KMS-11 (cell line): ENCODE measurements around the gene FNDC10.
"Not testable (repeated sequence)": the region's sequence is repeated elsewhere in the genome, so short reads cannot be mapped to it uniquely, and the experiment has no call there.

Source experiments
- H2AFZ ChIP-seq: fragments of 200-600 bp; sonication (generic); 2 replicates; pipeline ENCODE4 v1.6.1; 2016; ENCODE audit warnings: antibody characterized with exemption, mixed run types, low read depth
- H3K27ac ChIP-seq: fragments of 200-600 bp; sonication (generic); 2 replicates; pipeline ENCODE4 v1.6.1; 2016; ENCODE audit warnings: mild to moderate bottlenecking, mixed run types
- H3K27me3 ChIP-seq: fragments of 200-600 bp; sonication (generic); 2 replicates; pipeline ENCODE4 v1.6.1; 2017; ENCODE audit warnings: mild to moderate bottlenecking, low read depth, mixed run types, moderate library complexity; ENCODE audit not compliant: insufficient read depth
- H3K36me3 ChIP-seq: fragments of 200-600 bp; sonication (generic); 2 replicates; pipeline ENCODE4 v1.6.1; 2017; ENCODE audit warnings: mild to moderate bottlenecking, mixed run types; ENCODE audit not compliant: insufficient read depth
- H3K4me1 ChIP-seq: fragments of 200-600 bp; sonication (generic); 2 replicates; pipeline ENCODE4 v1.6.1; 2016; ENCODE audit warnings: mild to moderate bottlenecking, low read depth, mixed run types; ENCODE audit not compliant: poor library complexity, severe bottlenecking
- H3K4me2 ChIP-seq: fragments of 200-600 bp; sonication (generic); 2 replicates; pipeline ENCODE4 v1.7.0; 2016; ENCODE audit warnings: mild to moderate bottlenecking, mixed run types
- H3K4me3 ChIP-seq: fragments of 200-600 bp; sonication (generic); IDR thresholded peaks from 2 replicates; pipeline ENCODE4 v1.6.1; 2017; ENCODE audit warnings: low read depth, low read length, mixed read lengths; ENCODE audit not compliant: insufficient read depth
- H3K79me2 ChIP-seq: fragments of 200-600 bp; sonication (generic); 2 replicates; pipeline ENCODE4 v1.6.1; 2016; ENCODE audit warnings: low read depth, mixed run types; ENCODE audit not compliant: insufficient read depth
- H3K9ac ChIP-seq: fragments of 200-600 bp; sonication (generic); 2 replicates; pipeline ENCODE4 v1.6.1; 2016; ENCODE audit warnings: mild to moderate bottlenecking, mixed run types
- H4K20me1 ChIP-seq: fragments of 200-600 bp; sonication (generic); 2 replicates; pipeline ENCODE4 v1.6.1; 2016; ENCODE audit warnings: mild to moderate bottlenecking, mixed run types; ENCODE audit not compliant: insufficient read depth
- TF ChIP-seq, protein P1 (sequence below): fragments of 200-600 bp; sonication (generic); conservative IDR thresholded peaks from 2 replicates; pipeline ENCODE4 v1.6.1; 2017; ENCODE audit warnings: low read depth, mild to moderate bottlenecking, antibody characterized with exemption, low read length, moderate library complexity, mixed read lengths

FNDC10 gene

DNA sequence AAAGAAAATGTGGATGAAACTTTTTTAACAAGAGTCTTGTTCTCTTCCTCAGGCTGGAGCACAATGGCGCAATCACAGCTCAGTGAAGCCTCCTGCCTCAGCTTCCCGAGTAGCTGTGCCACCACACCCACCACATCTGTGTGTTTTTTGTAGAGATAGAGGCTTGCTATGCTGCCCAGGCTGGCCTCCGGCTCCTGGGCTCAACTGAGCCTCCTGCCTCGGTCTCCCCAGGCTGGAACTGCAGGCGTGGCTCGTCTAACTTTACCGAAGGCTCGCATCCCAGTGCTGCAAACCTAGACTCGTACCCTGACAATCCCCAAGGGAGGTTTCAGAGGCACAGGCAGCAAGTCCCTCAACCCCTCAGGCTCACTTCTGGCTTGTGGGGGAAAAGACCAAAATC, 39.8 kb downstream of the FNDC10 start:
- Histone ChIP-seq H4K20me1 (0 out of 2 replicates have a peak, but pooled peaks cover 6% of the 10 kb centered on the region), H2AFZ (no peak overlapping the region), H3K4me3 (no peak overlapping the region), H3K27me3 (no peaks in the 10 kb centered on the region), H3K9ac (no peak overlapping the region), H3K79me2 (peaks cover 33% of the 10 kb centered on the region; the same call in 1 of the 2 replicates), H3K4me2 (no peak overlapping the region), H3K4me1 (no peaks in the 10 kb centered on the region), H3K36me3 (peaks cover 6% of the 10 kb centered on the region; the same call in 1 of the 2 replicates), H3K27ac (no peak overlapping the region)
- TF ChIP-seq, protein P1, sequence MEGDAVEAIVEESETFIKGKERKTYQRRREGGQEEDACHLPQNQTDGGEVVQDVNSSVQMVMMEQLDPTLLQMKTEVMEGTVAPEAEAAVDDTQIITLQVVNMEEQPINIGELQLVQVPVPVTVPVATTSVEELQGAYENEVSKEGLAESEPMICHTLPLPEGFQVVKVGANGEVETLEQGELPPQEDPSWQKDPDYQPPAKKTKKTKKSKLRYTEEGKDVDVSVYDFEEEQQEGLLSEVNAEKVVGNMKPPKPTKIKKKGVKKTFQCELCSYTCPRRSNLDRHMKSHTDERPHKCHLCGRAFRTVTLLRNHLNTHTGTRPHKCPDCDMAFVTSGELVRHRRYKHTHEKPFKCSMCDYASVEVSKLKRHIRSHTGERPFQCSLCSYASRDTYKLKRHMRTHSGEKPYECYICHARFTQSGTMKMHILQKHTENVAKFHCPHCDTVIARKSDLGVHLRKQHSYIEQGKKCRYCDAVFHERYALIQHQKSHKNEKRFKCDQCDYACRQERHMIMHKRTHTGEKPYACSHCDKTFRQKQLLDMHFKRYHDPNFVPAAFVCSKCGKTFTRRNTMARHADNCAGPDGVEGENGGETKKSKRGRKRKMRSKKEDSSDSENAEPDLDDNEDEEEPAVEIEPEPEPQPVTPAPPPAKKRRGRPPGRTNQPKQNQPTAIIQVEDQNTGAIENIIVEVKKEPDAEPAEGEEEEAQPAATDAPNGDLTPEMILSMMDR: no peak

DNA sequence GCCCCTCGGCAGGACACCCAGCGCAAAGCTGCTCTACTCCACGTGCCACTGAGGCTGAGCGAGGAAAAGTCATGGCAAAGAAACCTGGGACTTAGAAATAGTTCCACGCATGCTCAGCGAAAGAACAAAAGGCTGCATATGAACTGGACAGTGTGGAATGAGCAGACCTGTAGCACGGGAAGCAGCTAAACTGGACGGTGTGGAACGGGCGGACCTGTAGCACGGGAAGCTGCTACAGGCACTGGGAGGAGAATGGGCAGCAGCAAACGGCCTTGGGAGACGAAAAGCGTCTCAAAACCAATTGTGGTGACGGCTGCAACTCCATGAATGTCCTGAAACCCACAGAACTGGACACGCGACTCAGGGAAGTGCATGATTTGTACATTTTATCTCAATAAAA, 40.9 kb downstream of the FNDC10 start:
- Histone ChIP-seq H3K4me1 (no peaks in the 10 kb centered on the region), H3K9ac (no peak overlapping the region), H3K4me2 (no peak overlapping the region), H3K36me3 (no peaks in the 10 kb centered on the region; the same call in 1 of the 2 replicates), H2AFZ (no peak overlapping the region), H3K27me3 (no peaks in the 10 kb centered on the region), H3K4me3 (no peak overlapping the region), H3K79me2 (peaks cover 22% of the 10 kb centered on the region; the same call in 1 of the 2 replicates), H3K27ac (no peak overlapping the region), H4K20me1 (no peaks in the 10 kb centered on the region)
- TF ChIP-seq, protein P1: no peak

DNA sequence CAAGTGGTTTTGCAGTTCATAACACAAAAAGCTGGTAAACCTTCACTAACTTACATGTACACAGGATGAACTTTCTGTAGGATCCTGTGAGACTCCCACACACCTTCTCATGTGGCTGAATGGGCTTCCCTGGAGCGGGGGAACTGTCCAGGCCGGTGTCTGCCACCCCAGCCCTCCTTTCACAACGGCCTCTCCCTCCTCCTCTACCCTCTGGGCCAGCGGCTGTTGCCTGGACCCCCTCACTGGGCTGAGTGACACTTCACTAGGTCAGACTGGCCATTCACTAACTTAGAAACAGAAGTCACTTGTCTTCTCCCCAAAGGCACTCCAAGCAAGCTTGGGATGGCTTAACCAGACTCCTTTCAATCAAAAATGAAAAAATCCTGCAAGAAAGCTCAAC, 41.3 kb downstream of the FNDC10 start:
- Histone ChIP-seq H4K20me1 (no peaks in the 10 kb centered on the region), H3K27me3 (no peaks in the 10 kb centered on the region), H3K36me3 (no peaks in the 10 kb centered on the region; the same call in 1 of the 2 replicates), H3K9ac (no peak overlapping the region), H3K4me2 (no peak overlapping the region), H3K4me3 (no peak overlapping the region), H3K27ac (no peak overlapping the region), H2AFZ (no peak overlapping the region), H3K4me1 (no peaks in the 10 kb centered on the region), H3K79me2 (peaks cover 17% of the 10 kb centered on the region; the same call in 1 of the 2 replicates)
- TF ChIP-seq, protein P1: no peak

DNA sequence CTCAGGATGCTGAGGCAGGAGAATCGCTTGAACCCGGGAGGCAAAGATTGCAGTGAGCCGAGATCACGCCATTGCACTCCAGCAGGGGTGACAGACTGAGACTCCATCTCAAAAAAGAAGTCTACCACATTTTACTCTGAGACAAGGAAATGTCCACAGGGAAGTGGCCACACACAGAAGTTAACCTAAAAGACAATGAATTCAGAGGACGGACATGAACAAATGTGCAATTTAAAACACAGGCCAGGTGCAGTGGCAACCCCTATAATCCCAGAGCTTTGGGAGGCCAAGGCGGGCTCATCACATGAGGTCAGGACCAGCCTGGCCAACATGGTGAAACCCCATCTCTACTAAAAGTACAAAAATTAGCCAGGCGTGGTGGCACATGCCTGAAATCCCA, 42.2 kb downstream of the FNDC10 start:
- H3K4me2 ChIP-seq, H4K20me1 ChIP-seq: not testable (repeated sequence)

DNA sequence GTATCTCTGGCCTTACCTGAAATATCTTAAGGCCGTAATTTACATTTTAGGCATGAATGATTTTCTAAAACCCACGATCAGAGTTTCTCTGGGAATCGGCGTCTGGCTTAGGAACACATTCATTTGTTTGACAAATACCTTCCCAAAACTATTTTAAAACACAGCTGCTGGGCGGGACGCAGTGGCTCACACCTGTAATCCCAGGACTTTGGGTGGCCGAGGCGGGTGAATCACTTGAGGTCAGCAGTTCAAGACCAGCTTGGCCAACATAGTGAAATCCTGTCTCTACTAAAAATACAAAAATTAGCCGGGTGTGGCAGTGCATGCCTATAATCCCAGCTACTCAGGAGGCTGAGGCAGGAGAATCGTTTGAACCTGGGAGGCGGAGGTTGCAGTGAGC, 43.0 kb downstream of the FNDC10 start:
- not testable (repeated sequence) for H3K4me3 ChIP-seq, H3K4me2 ChIP-seq, H3K4me1 ChIP-seq, H3K27ac ChIP-seq, H3K79me2 ChIP-seq, H3K9ac ChIP-seq, H4K20me1 ChIP-seq, H3K36me3 ChIP-seq, H3K27me3 ChIP-seq, H2AFZ ChIP-seq

More for the DNA sequence above, 42.2 kb downstream of the FNDC10 start:
- not testable (repeated sequence) for H3K9ac ChIP-seq, H3K27me3 ChIP-seq, H3K36me3 ChIP-seq, H3K79me2 ChIP-seq, H3K4me3 ChIP-seq, H3K27ac ChIP-seq, H2AFZ ChIP-seq, H3K4me1 ChIP-seq
